ENCODE data around the gene PLA2G4B. TPM values are rescaled to one million over a fixed set of nuclear protein-coding genes. Genes with fewer than 3 reads are reported as not detected.
A peak's percentile ranks its signal among the peaks of the same experiment; 100 is the strongest.

The PLA2G4B gene
- total RNA-seq, 4 donors from 2014 or later = 1.8 to 8.7 (median 4.5) TPM

- peaks cover 0 to 45% (median 10%) of the 10 kb centered on the region in 4 donors for H3K4me1 ChIP-seq
Observed at GRCh38 chr15:41801185-41801584, 37.5 kb upstream of the PLA2G4B start.

GRCh38 chr15:41801850-41802455, 36.7 kb upstream of the PLA2G4B start:
- Histone ChIP-seq H3K27ac (peak overlapping the region in 1 of 4 donors; percentile 29), H3K4me3 (no peak overlapping the region), H3K27me3 (no peaks in the 10 kb centered on the region), H3K9me3 (no peaks in the 10 kb centered on the region), H3K36me3 (peaks cover 0 to 37% (median 0%) of the 10 kb centered on the region in 3 donors), H3K4me1 (peaks cover 0 to 43% (median 3%) of the 10 kb centered on the region in 4 donors)
- no peak for DNase-seq (ENCODE audit: low spot score in 2 of 2)
- TF ChIP-seq EP300 (IDR thresholded peaks at IDR 0.05) (no peak), CTCF (IDR thresholded peaks at IDR 0.05) (no peak)
- 92 to 99% methylated on average over 3 of the region's 3 CpGs for WGBS, 2 donors

More at GRCh38 chr15:41801185-41801584, 37.5 kb upstream of the PLA2G4B start:
- Histone ChIP-seq H3K27ac (peak overlapping the region in 1 of 4 donors; percentile 29), H3K36me3 (peaks cover 0 to 37% (median 0%) of the 10 kb centered on the region in 3 donors), H3K4me3 (no peak overlapping the region), H3K27me3 (no peaks in the 10 kb centered on the region), H3K9me3 (no peaks in the 10 kb centered on the region)
- WGBS, 2 donors = 88 to 96% methylated on average over 3 of the region's 3 CpGs
- DNase-seq (ENCODE audit: low spot score in 2 of 2) = no peak
- TF ChIP-seq POLR2A (IDR thresholded peaks at IDR 0.05) (no peak), EP300 (IDR thresholded peaks at IDR 0.05) (no peak)

GRCh38 chr15:41804361-41804760, 34.3 kb upstream of the PLA2G4B start:
- no peaks in the 10 kb centered on the region for H3K27me3 ChIP-seq
- DNase-seq (ENCODE audit: low spot score in 2 of 2) = no peak
- H3K4me3 ChIP-seq = no peak overlapping the region
- TF ChIP-seq EP300 (IDR thresholded peaks at IDR 0.05) (no peak), POLR2A (IDR thresholded peaks at IDR 0.05) (no peak), CTCF (IDR thresholded peaks at IDR 0.05) (no peak)
- WGBS, 2 donors = 63 to 75% methylated on average over 2 of the region's 2 CpGs
- H3K4me1 ChIP-seq = peaks cover 0 to 31% (median 0%) of the 10 kb centered on the region in 4 donors
- H3K9me3 ChIP-seq = no peaks in the 10 kb centered on the region
- peak overlapping the region in 2 of 4 donors; percentile 46 to 54 for H3K27ac ChIP-seq
- peaks cover 0 to 35% (median 0%) of the 10 kb centered on the region in 3 donors for H3K36me3 ChIP-seq

GRCh38 chr15:41804916-41805666, 33.6 kb upstream of the PLA2G4B start:
- H3K9me3 ChIP-seq = no peaks in the 10 kb centered on the region
- peaks cover 0 to 27% (median 0%) of the 10 kb centered on the region in 3 donors for H3K36me3 ChIP-seq
- WGBS, 2 donors = 70 to 75% methylated on average over 8 of the region's 8 CpGs
- no peaks in the 10 kb centered on the region for H3K27me3 ChIP-seq
- DNase-seq (ENCODE audit: low spot score in 2 of 2) = no peak
- no peak overlapping the region for H3K4me3 ChIP-seq
- H3K4me1 ChIP-seq = peaks cover 0 to 30% (median 0%) of the 10 kb centered on the region in 4 donors
- H3K27ac ChIP-seq = peak overlapping the region in 2 of 4 donors; percentile 54 to 67
- TF ChIP-seq POLR2A (IDR thresholded peaks at IDR 0.05) (no peak), CTCF (IDR thresholded peaks at IDR 0.05) (no peak), EP300 (IDR thresholded peaks at IDR 0.05) (no peak)

- H3K36me3 ChIP-seq = peaks cover 0 to 21% (median 0%) of the 10 kb centered on the region in 3 donors
- 69 to 75% methylated on average over 3 of the region's 3 CpGs for WGBS, 2 donors
- no peaks in the 10 kb centered on the region for H3K9me3 ChIP-seq
- no peaks in the 10 kb centered on the region for H3K27me3 ChIP-seq
- TF ChIP-seq CTCF (IDR thresholded peaks at IDR 0.05) (no peak), POLR2A (IDR thresholded peaks at IDR 0.05) (no peak), EP300 (IDR thresholded peaks at IDR 0.05) (no peak)
- no peak for DNase-seq (ENCODE audit: low spot score in 2 of 2)
- H3K27ac ChIP-seq = peak overlapping the region in 2 of 4 donors; percentile 54 to 67
- H3K4me3 ChIP-seq = no peak overlapping the region
- H3K4me1 ChIP-seq = peaks cover 0 to 30% (median 0%) of the 10 kb centered on the region in 4 donors
Observed at GRCh38 chr15:41805711-41806110, 32.9 kb upstream of the PLA2G4B start.

All from tibial nerve (tissue), 4 donors.